ENCODE measurements around the gene JAKMIP1. TPM values are rescaled to one million over a fixed set of nuclear protein-coding genes. Genes with fewer than 3 reads are reported as not detected.

JAKMIP1 gene
- polyA plus RNA-seq, 1 donor from 2014 or later = 15.3 TPM

GRCh38 chr4:6198768-6199421 lies 1.5 kb downstream of the JAKMIP1 start:
- Histone ChIP-seq H3K9ac (ENCODE audit: low read length) (peak overlapping the region; percentile 70), H3K27me3 (ENCODE audit: insufficient read depth, low read depth, low read length) (peaks cover 38% of the 10 kb centered on the region), H3K9me3 (ENCODE audit: low read length) (no peaks in the 10 kb centered on the region), H3F3A (ENCODE audit: insufficient read depth, low read length, poor library complexity, severe bottlenecking) (no peaks in the 10 kb centered on the region), H3K4me3 (ENCODE audit: low read length) (peak overlapping the region; percentile 68), H3K27ac (ENCODE audit: low read length) (no peak overlapping the region), H3K79me2 (replicated peaks; ENCODE audit: insufficient read depth, low read length) (no peaks in the 10 kb centered on the region), H2AFZ (ENCODE audit: low read depth, low read length) (no peak overlapping the region), H3K4me2 (ENCODE audit: low read length) (no peak overlapping the region), H3K9me2 (ENCODE audit: insufficient read depth, low read length) (no peaks in the 10 kb centered on the region), H4K20me1 (ENCODE audit: insufficient read depth) (no peaks in the 10 kb centered on the region), H3K36me3 (ENCODE audit: insufficient read depth, low read length) (no peaks in the 10 kb centered on the region)
- peak; percentile 41 for TF ChIP-seq CTCF (IDR thresholded peaks at IDR 0.05; ENCODE audit: poor library complexity, severe bottlenecking)
- no peak for TF ChIP-seq EP300 (conservative IDR thresholded peaks at IDR 0.05; ENCODE audit: poor library complexity, severe bottlenecking)
- no peak for TF ChIP-seq SMC3 (conservative IDR thresholded peaks at IDR 0.05; ENCODE audit: poor library complexity)
- no peak for TF ChIP-seq EZH2 (IDR thresholded peaks at IDR 0.05; ENCODE audit: borderline replicate concordance, insufficient read depth, low read length, poor library complexity, severe bottlenecking)
- TF ChIP-seq REST (IDR thresholded peaks at IDR 0.05; ENCODE audit: borderline replicate concordance) = no peak
- no peak for TF ChIP-seq MXI1 (conservative IDR thresholded peaks at IDR 0.05; ENCODE audit: poor library complexity, severe bottlenecking)
- no peak for TF ChIP-seq POLR2AphosphoS5 (IDR thresholded peaks at IDR 0.05)

- Histone ChIP-seq H3K79me2 (replicated peaks; ENCODE audit: insufficient read depth, low read length) (no peaks in the 10 kb centered on the region), H3K9ac (ENCODE audit: low read length) (no peak overlapping the region), H3K9me2 (ENCODE audit: insufficient read depth, low read length) (no peaks in the 10 kb centered on the region), H4K20me1 (ENCODE audit: insufficient read depth) (no peaks in the 10 kb centered on the region), H3K4me2 (ENCODE audit: low read length) (no peak overlapping the region), H3K9me3 (ENCODE audit: low read length) (no peaks in the 10 kb centered on the region), H3K36me3 (ENCODE audit: insufficient read depth, low read length) (no peaks in the 10 kb centered on the region), H3K27me3 (ENCODE audit: insufficient read depth, low read depth, low read length) (peaks cover 38% of the 10 kb centered on the region), H3K4me3 (ENCODE audit: low read length) (peak overlapping the region; percentile 68), H2AFZ (ENCODE audit: low read depth, low read length) (no peak overlapping the region), H3F3A (ENCODE audit: insufficient read depth, low read length, poor library complexity, severe bottlenecking) (no peaks in the 10 kb centered on the region), H3K27ac (ENCODE audit: low read length) (no peak overlapping the region)
- TF ChIP-seq REST (IDR thresholded peaks at IDR 0.05; ENCODE audit: borderline replicate concordance) (no peak), TAF1 (IDR thresholded peaks at IDR 0.05; ENCODE audit: low read depth) (no peak), RAD21 (conservative IDR thresholded peaks at IDR 0.05) (no peak), EP300 (conservative IDR thresholded peaks at IDR 0.05; ENCODE audit: poor library complexity, severe bottlenecking) (no peak), POLR2AphosphoS5 (IDR thresholded peaks at IDR 0.05) (no peak), EZH2 (IDR thresholded peaks at IDR 0.05; ENCODE audit: borderline replicate concordance, insufficient read depth, low read length, poor library complexity, severe bottlenecking) (no peak), MXI1 (conservative IDR thresholded peaks at IDR 0.05; ENCODE audit: poor library complexity, severe bottlenecking) (no peak), SMC3 (conservative IDR thresholded peaks at IDR 0.05; ENCODE audit: poor library complexity) (no peak), CTCF (IDR thresholded peaks at IDR 0.05; ENCODE audit: poor library complexity, severe bottlenecking) (no peak)
Measured at GRCh38 chr4:6198278-6198677, 2.1 kb downstream of the JAKMIP1 start.

Measured in neural cell (in vitro differentiated cells).